ENCODE results near the gene TNIK.
"Not testable (repeated sequence)": the region's sequence is repeated elsewhere in the genome, so short reads cannot be mapped to it uniquely, and the experiment has no call there.

TNIK gene

DNA sequence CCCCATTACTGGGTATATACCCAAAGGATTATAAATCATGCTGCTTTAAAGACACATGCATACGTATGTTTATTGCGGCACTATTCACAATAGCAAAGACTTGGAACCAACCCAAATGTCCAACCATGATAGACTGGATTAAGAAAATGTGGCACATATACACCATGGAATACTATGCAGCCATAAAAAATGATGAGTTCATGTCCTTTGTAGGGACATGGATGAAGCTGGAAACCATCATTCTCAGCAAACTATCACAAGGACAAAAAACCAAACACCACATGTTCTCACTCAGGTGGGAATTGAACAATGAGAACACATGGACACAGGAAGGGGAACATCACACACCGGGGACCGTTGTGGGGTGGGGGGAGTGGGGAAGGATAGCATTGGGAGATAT lies 155.7 kb downstream of the TNIK start:
- not testable (repeated sequence) for DNase-seq

DNA sequence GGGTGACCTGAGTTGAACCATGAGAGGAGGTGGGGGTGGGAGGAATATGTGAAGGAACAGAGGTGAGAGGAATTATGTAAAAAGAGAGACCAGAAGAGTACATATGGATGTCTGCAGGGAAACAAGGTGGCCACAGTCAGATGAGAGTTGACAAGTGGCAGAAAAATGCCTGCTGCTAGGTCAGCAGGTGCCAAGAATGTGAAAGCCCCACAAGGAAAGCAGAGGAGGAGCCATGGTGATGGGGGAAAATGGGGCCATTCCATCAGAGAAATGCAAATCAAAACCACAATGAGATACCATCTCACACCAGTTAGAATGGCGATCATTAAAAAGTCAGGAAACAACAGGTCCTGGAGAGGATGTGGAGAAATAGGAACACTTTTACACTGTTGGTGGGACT lies 156.2 kb downstream of the TNIK start:
- not testable (repeated sequence) for DNase-seq

DNA sequence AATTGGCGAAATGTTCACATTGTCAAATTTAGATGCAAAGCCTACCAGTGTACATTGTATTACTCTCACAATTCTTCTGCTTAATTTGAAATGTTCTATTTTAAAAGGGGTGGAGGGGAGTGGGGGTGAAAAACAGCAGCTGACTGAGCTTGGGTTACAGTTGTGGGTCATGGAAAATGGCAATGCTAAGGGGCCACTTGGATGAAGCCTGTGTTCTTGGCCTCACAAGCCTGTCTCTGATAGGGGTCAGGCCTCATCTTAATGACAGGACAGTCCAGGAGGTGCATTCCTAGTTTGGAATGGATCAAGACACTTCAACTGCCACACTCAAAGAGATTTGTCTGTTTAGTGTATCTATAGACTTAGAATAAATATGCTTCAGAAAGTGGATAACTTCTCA lies 158.2 kb downstream of the TNIK start:
- DNase-seq, result no peak

DNA sequence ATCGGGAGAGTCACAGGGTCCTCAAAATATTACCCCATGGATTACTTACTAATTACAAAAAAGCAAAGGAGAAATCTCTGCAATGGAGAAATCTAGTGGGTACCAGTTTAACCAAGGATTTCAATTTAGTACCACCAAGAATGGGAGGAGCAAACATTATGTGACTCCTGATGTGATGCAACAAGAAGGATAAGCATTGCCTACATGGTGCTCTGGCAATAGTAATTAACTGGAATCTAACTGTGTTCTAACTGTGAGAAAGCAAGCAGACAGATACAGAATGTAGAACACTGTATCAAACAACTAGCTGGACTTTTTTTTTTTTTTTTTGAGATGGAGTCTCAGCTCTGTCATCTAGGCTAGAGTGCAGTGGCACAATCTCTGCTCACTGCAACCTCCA lies 159.2 kb downstream of the TNIK start:
- no peak for DNase-seq

DNA sequence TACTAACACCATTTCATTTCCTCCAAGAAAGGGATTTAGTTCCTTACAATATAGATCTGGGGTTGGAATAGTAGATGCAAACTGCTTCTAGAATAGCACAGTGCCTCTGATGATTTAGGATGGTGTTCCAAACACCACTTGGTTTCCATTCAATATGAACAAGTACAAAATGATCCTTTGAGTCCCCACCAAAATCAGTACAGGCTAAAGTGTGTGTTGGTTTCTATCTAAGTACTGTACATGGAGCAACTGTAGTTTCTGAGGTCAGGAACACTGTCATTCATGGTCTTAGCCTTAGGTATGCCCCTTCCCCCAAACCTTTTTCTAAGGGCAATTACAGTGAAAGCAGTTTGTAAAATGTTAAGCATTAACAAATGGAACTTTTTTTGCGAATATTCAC lies 162.3 kb downstream of the TNIK start:
- no peak for DNase-seq

DNA sequence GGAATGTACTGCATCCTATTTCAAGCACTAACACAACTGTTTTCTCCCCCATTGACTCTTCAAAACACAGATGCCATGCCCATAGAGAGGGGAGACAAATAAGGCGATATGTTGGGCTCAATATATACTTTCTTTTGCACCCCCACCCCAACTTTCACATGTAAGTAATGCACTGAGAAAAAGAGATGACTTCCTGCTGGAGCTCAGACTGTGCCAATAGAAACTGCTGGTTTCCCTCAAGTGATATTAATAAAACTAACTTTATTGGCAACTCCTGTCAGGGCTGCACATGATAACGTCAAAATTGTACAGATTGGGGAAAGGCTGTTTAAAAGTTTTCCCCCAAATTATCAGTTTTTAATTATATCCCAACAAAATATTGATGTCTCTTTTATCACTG lies 163.0 kb downstream of the TNIK start:
- no peak for DNase-seq

DNA sequence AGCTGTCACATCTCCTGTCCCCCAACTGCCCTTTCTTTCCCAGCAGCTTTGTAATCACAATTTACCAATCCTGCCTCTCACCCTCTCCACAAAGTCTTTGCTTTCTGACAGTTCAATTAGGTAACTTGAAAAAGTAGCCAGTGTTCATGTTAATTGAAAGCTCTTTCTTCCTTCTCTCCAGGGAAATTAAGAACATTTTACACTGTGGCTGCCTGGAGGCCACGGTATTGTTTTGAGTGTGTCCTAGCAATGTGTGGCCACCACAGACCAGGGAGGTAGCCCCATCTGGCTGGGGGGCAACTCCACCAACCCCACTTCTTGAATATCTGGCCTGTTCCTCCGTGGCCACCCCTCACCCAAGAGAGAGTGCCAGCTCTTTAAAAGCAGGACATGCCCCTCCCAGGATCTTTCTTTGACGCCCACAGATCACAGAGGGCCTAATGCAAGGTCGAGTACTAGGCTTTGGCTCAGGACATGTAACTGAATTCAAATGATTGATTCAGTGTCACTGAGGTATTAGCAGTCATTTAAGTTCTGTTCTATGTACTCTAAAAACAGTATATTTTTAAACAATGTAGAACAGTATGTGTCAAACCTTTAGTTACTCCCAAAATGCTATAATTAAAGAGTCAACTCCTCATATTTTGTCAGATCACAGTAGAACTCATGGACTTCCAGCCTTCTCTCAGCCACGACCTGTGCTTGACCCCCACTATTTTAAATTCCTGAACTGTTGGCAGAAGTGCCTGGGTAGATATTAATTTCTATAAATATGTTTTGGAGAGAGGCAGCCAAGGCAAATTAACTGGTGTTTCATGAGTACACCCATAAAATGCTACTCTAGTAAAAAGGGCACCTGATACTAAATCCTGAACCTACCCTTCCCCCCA lies 164.5 kb downstream of the TNIK start:
- DNase-seq, result no peak

DNA sequence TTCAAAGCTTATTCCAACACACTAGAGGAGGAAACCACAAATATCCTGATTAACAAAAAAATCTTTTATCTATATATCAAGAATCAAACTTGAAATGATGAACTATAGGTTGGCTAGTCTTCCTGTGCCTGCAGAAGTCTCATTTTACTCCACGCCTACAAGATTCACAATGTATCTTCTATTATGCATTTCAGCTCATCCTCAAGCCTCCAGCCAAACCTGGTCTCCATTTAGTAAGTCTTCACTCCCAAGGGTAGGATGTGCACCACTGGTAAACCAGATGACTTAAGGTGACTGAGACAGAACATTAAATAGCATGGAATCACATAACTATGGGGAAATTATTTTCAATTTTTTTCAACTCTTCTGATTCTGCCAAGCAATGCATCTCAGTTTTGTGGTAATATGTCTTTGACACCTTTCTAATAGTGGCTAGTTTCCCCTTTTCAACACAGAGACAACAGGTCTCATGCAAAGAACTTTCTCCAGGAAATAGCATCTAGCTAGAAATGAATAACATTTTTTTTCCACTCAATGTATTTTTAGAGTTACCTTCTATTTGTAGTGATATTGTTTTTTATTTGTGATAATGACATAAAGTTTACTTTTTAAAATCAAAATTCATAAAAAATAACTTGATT lies 166.9 kb downstream of the TNIK start:
- no peak for DNase-seq

DNA sequence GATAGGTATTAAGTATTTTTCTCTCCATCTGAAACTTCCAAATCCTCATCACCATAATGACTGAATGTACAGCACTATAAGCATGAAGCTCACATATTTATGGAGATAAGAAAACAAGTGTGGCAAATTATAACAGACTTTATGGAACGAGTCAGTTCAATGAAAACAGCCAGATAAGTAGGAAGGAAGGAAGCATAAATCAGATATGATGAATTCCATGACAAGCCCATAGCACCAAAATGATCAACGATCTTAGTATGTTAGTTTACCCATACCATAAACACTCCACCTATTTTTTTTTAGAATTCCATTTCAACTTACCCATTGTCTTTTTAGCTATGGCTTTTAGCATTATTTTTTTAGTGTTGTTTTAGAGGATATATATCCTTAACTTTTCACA lies 169.5 kb downstream of the TNIK start:
- DNase-seq, result no peak

DNA sequence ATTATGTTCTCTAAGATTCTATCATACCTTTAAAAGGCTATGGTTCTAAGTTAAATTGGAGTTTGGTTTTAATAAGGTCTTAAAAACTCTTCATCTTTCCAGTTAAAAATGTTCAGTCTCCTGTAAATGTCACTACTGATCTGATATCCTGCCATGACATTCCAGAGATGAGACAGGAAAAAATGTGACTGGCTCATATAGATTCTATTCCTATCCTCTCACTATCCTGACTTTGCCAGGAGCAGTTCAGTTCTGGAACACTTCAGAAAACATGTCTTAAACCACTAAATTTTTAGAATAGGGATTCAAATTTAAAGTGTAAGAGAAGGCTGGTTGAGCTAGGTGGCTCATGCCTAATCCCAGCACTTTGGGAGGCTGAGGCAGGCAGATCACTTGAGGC lies 170.9 kb downstream of the TNIK start:
- no peak for DNase-seq

DNA sequence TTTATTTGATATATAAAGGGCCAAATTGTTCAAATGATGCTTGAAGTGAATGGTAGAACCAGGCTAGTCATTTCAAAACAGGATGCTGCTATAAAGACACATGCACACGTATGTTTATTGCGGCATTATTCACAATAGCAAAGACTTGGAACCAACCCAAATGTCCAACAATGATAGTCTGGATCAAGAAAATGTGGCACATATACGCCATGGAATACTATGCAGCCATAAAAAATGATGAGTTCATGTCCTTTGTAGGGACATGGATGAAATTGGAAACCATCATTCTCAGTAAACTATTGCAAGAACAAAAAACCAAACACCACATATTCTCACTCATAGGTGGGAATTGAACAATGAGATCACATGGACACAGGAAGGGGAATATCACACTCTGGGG lies 172.4 kb downstream of the TNIK start:
- DNase-seq, result not testable (repeated sequence)

DNA sequence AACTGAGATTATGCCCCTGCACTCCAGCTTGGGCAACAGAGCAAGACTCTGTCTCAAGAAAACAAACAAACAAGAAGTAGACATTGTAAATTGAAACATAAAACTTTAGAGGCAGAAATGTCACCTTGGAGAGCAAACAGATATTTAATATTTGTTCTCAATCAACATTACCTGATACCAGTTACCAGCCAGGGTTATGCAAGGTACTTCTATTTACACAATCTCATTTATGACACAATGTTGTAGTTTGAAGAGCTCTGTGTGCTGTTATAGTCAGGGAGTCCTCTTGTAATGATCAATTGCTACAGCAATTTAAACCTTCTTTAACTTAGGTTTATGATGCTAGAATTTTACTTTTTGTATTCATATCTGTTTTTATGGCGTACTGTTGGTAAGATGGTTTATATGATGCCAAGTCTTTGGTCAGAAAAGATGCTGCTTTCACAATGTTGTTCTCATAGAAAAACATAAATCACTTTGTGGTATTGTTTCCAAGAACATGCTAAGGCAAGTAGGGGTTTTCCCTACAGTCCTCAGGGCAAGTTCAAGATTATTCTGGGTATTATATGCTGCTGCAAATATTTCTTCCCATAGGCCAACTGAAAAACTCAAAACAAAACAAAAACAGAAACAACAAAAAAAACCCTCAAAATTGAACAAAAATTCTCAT lies 173.5 kb downstream of the TNIK start:
- DNase-seq, result no peak

DNA sequence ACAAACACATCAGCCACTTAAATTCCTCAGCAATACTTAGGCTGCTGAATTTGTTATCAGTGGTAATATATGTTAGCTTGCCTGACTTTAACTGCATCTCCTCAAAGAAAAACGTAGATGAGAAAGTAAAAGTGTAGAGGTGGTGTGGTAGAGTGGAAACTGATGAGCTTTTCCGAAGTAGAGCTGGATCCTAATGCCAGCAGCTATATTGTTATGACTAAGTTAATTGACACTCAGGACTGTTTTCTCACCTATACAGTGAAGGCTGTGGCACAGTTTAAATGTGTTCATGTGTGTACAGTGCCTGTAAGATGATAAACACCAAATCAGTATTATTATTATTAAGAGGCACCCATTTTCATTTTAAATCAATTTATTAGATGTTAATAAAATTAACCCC lies 174.9 kb downstream of the TNIK start:
- no peak for DNase-seq

DNA sequence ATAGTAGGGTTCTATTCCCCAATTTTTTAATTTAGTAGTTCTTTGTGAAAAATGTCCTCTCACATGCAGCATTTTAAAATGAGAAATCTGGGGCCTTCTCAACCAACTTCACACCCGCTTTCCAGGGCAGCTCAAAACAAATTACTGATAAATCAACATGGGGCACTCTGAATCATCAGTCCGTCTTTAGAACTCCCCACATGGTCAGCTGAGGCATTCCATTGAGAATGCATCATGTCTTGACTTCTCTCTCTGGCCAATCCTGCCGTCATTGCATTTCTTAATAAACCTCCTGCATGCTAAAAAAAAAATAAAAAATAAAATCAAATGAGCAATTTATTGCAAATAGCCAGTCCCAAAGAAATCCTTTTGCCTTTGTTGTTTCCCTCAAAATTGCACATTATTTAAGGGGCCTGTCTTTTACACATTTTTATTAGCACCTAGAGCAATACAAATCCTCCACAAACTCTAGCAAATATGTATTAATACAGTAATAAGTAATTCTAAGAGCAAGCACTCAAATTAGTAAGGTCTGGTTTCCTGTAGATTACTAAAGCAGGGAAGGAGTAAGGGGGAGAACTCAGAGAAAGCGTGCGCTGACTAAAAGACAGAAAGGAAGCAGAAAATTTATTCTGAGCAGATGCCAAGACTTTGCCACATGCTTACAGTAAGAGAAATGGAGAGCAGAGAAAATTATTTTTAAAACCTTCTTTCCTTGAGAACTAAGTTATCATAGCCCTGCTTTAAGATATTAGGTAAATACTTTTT lies 175.7 kb downstream of the TNIK start:
- no peak for DNase-seq

DNA sequence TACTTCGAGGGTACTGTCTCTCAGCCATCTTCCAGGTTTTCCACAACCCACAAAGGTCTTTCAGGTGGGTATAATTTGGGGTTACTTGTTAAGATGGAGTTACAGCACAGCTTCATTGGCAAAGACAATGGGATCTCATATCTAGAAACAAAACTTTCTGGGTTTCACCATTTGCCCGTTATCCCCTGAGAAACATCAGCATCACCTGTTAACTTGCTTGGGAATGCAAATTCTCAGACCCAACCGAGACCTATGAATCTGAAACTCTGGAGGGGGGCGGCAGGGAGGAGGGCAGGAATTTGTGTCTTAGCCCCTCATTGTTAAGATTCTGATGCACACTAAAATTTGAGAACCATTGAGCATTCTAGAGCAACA lies 176.4 kb downstream of the TNIK start:
- no peak for DNase-seq

DNA sequence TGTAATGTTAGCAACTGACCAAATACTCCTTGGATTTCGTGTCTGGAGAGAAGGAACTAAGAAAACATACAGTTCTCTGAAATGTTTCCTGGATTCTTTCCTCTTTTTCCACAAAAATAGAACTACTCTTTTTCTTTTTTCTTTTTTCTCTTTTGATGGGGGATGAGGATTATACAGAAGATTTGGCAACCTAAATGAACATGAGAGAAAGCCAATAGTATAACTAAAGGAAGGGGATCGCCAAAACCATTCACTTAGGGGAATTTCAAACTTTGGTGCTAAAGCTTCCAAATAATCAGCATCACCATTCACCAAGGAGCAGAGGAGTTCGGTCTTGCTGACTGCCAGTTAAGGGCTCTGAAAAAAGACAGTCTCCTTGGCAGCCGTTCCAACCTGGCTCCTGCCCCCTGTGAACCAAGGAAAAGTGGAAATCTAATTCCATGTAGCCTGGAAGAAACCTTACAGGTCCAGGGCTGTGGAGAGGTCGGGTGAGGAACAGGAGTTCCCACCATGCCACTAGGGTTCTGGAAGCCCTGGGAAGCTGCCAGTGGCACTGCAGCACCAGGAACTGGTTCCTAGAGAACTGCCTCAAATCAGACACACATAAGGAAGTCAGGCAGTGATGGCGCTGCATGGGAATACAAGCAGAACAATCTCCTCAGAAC lies 176.9 kb downstream of the TNIK start:
- no peak for DNase-seq

DNA sequence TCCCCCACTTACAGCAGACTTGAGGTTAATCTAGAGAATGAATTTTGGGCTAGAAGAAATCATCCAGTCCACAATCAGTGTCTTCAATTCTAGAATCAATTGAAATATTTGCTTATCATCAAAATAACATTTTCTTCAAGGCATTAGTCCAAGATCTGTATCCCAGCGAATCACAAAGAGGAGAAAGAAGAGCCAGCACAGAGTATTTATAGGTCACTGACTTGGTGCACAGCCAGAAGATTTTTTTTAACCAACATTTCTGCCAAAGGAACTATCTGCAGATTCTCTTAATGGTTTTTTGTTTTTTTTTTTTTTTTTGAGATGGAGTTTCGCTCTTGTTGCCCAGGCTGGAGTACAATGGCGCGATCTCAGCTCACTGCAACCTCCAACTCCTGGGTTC lies 178.2 kb downstream of the TNIK start:
- no peak for DNase-seq

DNA sequence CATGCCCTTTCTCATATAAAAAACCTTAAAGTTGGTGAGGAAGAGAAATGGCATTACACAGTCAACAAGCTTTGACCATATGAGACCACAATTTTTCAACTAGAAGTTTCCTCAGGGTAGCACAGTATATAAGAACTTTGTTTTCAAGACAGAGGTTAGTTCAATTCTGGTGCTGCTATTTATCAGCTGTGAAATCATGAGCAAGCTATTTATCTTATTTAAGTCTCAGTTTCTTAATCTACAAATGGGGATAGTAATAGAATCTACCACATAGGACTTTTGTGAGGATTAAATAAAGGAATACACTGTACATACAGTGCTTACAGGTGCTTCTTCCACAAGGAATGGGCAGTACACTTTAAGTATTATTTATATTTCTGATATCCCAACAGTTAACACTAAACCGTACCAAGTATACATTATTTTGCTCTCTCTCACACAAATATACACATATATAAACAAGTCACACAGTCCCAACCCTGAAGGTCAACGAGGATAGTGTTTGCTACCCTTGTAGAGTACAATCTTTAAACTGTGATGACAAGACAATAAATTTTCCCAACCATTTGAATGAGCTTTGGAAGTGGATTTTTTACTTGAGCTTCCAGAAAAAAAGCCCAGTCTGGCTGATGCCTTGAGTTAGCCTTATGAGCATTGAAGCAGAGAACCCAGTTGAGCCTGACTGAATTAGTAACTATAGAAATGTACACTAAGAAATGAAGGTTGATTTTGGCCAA lies 178.8 kb downstream of the TNIK start:
- no peak for DNase-seq

DNA sequence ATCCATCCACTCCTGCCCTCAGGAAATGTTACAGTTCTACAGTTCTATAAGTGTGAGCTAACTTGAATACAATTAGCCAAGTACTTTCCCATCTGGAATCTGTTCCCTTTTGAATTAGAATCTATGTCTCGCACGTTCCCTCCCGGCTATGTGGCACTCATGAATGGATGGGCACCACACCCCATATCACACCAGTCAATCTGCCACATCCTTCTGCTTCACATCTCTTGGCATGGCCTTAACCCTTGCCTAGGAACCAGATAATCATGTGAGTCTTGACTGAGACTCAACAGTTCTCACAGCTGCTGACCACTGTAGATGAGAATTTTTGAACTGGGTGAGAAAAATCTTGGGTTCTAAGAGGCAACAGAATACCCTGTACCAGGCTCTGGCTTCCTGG lies 180.2 kb downstream of the TNIK start:
- DNase-seq, result no peak

DNA sequence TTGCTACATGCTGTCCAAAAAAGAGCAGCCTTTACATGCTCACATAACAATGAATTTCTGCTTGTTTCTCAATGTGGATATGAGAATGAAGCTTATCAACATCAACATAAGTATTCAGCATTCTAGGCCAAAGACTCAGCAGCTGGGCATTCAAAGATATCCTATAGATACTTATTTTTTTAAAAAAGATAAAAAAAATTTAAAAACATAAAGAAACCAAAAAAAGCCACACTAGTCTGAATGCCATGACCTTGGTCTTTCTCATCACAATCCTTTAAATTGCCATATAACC lies 182.0 kb downstream of the TNIK start:
- DNase-seq, result no peak

DNA sequence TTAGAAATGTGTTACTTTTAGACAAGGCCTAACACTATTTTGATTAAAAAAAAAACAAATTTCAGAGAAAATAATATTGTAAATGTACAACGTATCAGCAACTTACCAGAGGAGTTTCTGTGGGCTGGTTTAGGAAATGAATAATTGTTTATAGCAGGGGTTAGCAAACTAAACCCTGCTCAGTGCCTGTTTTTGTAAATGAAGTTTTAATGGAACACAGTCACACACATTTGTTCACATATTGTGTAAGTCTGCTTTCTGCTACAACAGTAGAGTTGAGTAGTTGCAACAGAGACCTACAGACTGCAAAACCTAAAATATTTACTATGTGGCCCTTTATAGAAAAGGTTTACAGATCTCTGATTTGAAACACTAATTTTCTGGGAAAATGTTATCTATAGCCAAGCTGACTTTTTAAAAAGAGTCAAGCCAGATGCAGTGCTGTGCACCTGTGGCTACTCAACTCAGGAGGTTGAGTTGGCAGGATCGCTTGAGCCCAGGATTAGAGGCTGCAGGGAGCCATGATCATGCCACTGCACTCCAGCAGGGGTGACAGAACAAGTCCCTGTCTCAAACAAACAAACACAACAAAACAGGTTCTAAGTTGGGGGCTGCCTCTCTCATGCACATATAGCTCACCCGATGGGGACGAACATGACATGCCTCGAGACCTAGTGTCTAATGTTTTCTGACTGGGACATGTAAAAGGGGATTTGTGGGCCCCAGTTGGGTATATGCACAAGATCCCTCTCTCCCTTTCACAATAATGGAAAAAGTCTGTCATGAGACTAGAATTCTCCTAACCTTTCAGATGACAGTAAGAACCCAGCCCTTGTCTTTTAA lies 182.5 kb downstream of the TNIK start:
- DNase-seq, result no peak

Measured in activated effector memory CD4-positive, alpha-beta T cell treated with Interleukin-2 at 50 U/mL for 16 hours (primary cell).